ENCODE measurements around the gene RAP2B. TPM values are rescaled to one million over a fixed set of nuclear protein-coding genes. Genes with fewer than 3 reads are reported as not detected.
A peak's percentile ranks its signal among the peaks of the same experiment; 100 is the strongest.

RAP2B gene
- total and polyA plus RNA-seq, 2 of the 13 experiments (the other 11 are each of a cell fraction or from before 2014, with no cell fraction given): 6.4 to 7.1 TPM

GRCh38 chr3:153160451-153161137 is 1.4 kb upstream of the RAP2B start (continued):
- TF ChIP-seq YY1 (IDR thresholded peaks at IDR 0.05; ENCODE audit: insufficient read depth, insufficient replicate concordance, low read depth, low read length) (no peak), BRD4 (CRISPR knock-in tag; IDR thresholded peaks at IDR 0.05) (0 out of 2 replicates have a peak, but pooled peaks have one; percentile 28), PRMT3 (CRISPR knock-in tag; IDR thresholded peaks at IDR 0.05; ENCODE audit: borderline replicate concordance, low read depth) (peak; percentile 12; the same call in 1 of the 2 replicates), TEAD3 (CRISPR knock-in tag; optimal IDR thresholded peaks at IDR 0.05; ENCODE audit: borderline replicate concordance) (peak; percentile 42), RFXAP (CRISPR knock-in tag; IDR thresholded peaks at IDR 0.05; ENCODE audit: borderline replicate concordance) (no peak), ZNF335 (CRISPR knock-in tag; IDR thresholded peaks at IDR 0.05) (no peak), ZNF776 (CRISPR knock-in tag; IDR thresholded peaks at IDR 0.05) (0 out of 2 replicates have a peak, but pooled peaks have one; percentile 11), ZSCAN25 (CRISPR knock-in tag; IDR thresholded peaks at IDR 0.05) (peak; percentile 58; the same call in 1 of the 2 replicates), ZNF574 (CRISPR knock-in tag; IDR thresholded peaks at IDR 0.05) (peak; percentile 41; the same call in 1 of the 2 replicates), MED13 (CRISPR knock-in tag; IDR thresholded peaks at IDR 0.05) (no peak), ZC3H13 (CRISPR knock-in tag; IDR thresholded peaks at IDR 0.05) (0 out of 2 replicates have a peak, but pooled peaks have one; percentile 61)
- TF ChIP-seq, protein P1, sequence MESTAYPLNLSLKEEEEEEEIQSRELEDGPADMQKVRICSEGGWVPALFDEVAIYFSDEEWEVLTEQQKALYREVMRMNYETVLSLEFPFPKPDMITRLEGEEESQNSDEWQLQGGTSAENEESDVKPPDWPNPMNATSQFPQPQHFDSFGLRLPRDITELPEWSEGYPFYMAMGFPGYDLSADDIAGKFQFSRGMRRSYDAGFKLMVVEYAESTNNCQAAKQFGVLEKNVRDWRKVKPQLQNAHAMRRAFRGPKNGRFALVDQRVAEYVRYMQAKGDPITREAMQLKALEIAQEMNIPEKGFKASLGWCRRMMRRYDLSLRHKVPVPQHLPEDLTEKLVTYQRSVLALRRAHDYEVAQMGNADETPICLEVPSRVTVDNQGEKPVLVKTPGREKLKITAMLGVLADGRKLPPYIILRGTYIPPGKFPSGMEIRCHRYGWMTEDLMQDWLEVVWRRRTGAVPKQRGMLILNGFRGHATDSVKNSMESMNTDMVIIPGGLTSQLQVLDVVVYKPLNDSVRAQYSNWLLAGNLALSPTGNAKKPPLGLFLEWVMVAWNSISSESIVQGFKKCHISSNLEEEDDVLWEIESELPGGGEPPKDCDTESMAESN (CRISPR knock-in tag; conservative IDR thresholded peaks at IDR 0.05): 0 out of 2 replicates have a peak, but pooled peaks have one; percentile 36
- TF ChIP-seq, protein P2, sequence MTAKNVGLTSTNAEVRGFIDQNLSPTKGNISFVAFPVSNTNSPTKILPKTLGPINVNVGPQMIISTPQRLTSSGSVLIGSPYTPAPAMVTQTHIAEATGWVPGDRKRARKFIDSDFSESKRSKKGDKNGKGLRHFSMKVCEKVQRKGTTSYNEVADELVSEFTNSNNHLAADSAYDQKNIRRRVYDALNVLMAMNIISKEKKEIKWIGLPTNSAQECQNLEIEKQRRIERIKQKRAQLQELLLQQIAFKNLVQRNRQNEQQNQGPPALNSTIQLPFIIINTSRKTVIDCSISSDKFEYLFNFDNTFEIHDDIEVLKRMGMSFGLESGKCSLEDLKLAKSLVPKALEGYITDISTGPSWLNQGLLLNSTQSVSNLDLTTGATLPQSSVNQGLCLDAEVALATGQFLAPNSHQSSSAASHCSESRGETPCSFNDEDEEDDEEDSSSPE (CRISPR knock-in tag; IDR thresholded peaks at IDR 0.05): 0 out of 2 replicates have a peak, but pooled peaks have one; percentile 19
- TF ChIP-seq, protein P3, sequence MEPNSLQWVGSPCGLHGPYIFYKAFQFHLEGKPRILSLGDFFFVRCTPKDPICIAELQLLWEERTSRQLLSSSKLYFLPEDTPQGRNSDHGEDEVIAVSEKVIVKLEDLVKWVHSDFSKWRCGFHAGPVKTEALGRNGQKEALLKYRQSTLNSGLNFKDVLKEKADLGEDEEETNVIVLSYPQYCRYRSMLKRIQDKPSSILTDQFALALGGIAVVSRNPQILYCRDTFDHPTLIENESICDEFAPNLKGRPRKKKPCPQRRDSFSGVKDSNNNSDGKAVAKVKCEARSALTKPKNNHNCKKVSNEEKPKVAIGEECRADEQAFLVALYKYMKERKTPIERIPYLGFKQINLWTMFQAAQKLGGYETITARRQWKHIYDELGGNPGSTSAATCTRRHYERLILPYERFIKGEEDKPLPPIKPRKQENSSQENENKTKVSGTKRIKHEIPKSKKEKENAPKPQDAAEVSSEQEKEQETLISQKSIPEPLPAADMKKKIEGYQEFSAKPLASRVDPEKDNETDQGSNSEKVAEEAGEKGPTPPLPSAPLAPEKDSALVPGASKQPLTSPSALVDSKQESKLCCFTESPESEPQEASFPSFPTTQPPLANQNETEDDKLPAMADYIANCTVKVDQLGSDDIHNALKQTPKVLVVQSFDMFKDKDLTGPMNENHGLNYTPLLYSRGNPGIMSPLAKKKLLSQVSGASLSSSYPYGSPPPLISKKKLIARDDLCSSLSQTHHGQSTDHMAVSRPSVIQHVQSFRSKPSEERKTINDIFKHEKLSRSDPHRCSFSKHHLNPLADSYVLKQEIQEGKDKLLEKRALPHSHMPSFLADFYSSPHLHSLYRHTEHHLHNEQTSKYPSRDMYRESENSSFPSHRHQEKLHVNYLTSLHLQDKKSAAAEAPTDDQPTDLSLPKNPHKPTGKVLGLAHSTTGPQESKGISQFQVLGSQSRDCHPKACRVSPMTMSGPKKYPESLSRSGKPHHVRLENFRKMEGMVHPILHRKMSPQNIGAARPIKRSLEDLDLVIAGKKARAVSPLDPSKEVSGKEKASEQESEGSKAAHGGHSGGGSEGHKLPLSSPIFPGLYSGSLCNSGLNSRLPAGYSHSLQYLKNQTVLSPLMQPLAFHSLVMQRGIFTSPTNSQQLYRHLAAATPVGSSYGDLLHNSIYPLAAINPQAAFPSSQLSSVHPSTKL (CRISPR knock-in tag; IDR thresholded peaks at IDR 0.05): peak; percentile 55
